GM12878 (cell line): ENCODE results near the gene TMEM181. TPM values are rescaled to one million over a fixed set of nuclear protein-coding genes. Genes with fewer than 3 reads are reported as not detected.

Experiments
- ATAC-seq: fragments of 200-7000 bp; cut with Tn5 transposase; 3 replicates; pipeline ENCODE4 v1.9.1; 2020; ENCODE audit warnings: mild to moderate bottlenecking, moderate library complexity
- BruUV-seq: library from RNA; stranded (reverse); fragments of 400-500 nt; replicated peaks from 2 replicates; lab custom pipeline; 2021; lab: Mats Ljungman, UMichigan
- CTCF ChIA-PET: fragments of 300-600 bp; sonication (Branson Sonifier 250); formaldehyde crosslinking; extraction: SDS; loops from one replicate; lab custom pipeline; 2021; ENCODE audit warnings: inconsistent platforms; lab: Yijun Ruan, JAX
- POLR2A ChIA-PET: fragments of 350-600 bp; formaldehyde crosslinking; extraction: SDS; loops from one replicate; lab custom pipeline; 2021; ENCODE audit warnings: inconsistent platforms; lab: Charles Lee
- RAD21 ChIA-PET: fragments of 300-600 bp; sonication (Branson Sonifier 250); formaldehyde crosslinking; loops from one replicate; lab custom pipeline; 2023; ENCODE audit warnings: antibody characterized with exemption; ENCODE audit not compliant: unreplicated experiment; lab: Charles Lee
- SMC1A ChIA-PET: fragments of 300-600 bp; sonication (Branson Sonifier 250); formaldehyde crosslinking; loops from one replicate; lab custom pipeline; 2023; ENCODE audit not compliant: unreplicated experiment, uncharacterized antibody; lab: Charles Lee
- DNase-seq: peaks from one replicate; pipeline ENCODE4 v3.0.0-alpha.2; 2011; ENCODE audit warnings: low read depth, low spot score
- FAIRE-seq: peaks from 3 replicates; lab custom pipeline; 2011; peaks lifted over from hg19 to GRCh38; lab: Jason Lieb, UNC
- H2AFZ ChIP-seq: 2 replicates; pipeline ENCODE4 v1.6.0; 2011; ENCODE audit warnings: low read depth, low read length, control low read depth; ENCODE audit not compliant: control insufficient read depth
- H3K27ac ChIP-seq: 2 replicates; pipeline ENCODE4 v1.5.1; 2011; ENCODE audit warnings: control low read depth; ENCODE audit not compliant: control insufficient read depth, insufficient read depth
- H3K27me3 ChIP-seq, 2 experiments: replicated peaks in 1 of 2; 2 replicates each; pipeline versions ENCODE4 v1.6.0 to v1.6.1; 2011; ENCODE audit warnings: low read length in 1 of 2; ENCODE audit not compliant: control insufficient read depth in 2 of 2, insufficient read depth in 2 of 2
- H3K36me3 ChIP-seq, 2 experiments: 2 replicates each; pipeline ENCODE4 v1.5.1; 2011; ENCODE audit warnings: low read length in 1 of 2; ENCODE audit not compliant: control insufficient read depth in 2 of 2, insufficient read depth in 2 of 2
- H3K4me1 ChIP-seq: 2 replicates; pipeline ENCODE4 v1.6.1; 2011; ENCODE audit warnings: mild to moderate bottlenecking, low read length, moderate library complexity, mixed read lengths; ENCODE audit not compliant: control insufficient read depth, insufficient read depth
- H3K4me2 ChIP-seq: 2 replicates; pipeline ENCODE4 v1.6.0; 2011; ENCODE audit warnings: control low read depth; ENCODE audit not compliant: control insufficient read depth, insufficient read depth
- H3K4me3 ChIP-seq: fragments of 200-600 bp; sonication (generic); 2 replicates; pipeline ENCODE4 v1.5.1; 2016
- H3K79me2 ChIP-seq: 2 replicates; pipeline ENCODE4 v1.6.0; 2011; ENCODE audit warnings: low read length; ENCODE audit not compliant: control insufficient read depth, insufficient read depth
- H3K9ac ChIP-seq: 2 replicates; pipeline ENCODE4 v1.8.0; 2011; ENCODE audit warnings: low read length, control low read depth, mixed read lengths; ENCODE audit not compliant: control insufficient read depth, insufficient read depth
- H3K9me3 ChIP-seq: replicated peaks from 3 replicates; pipeline ENCODE4 v1.5.1; 2011; ENCODE audit warnings: mild to moderate bottlenecking, low read length; ENCODE audit not compliant: control insufficient read depth, insufficient read depth
- H4K20me1 ChIP-seq: 2 replicates; pipeline ENCODE4 v1.6.0; 2011; ENCODE audit not compliant: control insufficient read depth, insufficient read depth
- BRCA1 ChIP-seq: IDR thresholded peaks from 2 replicates; pipeline ENCODE4 v1.6.1; 2011; ENCODE audit warnings: low read depth, low read length, improper control_type of control experiment
- FOS ChIP-seq: IDR thresholded peaks from 3 replicates; pipeline ENCODE4 v1.6.1; 2011; ENCODE audit warnings: borderline replicate concordance; ENCODE audit not compliant: insufficient read length; ENCODE audit errors: extremely low read depth
- IKZF2 ChIP-seq, 2 experiments: fragments of 450-650 bp; IDR thresholded peaks; 2 replicates each; pipeline ENCODE4 v1.6.1; 2017; ENCODE audit warnings: mild to moderate bottlenecking in 2 of 2, moderate library complexity in 2 of 2
- IRF4 ChIP-seq: IDR thresholded peaks from 2 replicates; pipeline ENCODE4 v1.6.1; 2011; ENCODE audit warnings: low read depth, low read length
- MTA2 ChIP-seq: fragments of 450-650 bp; IDR thresholded peaks from 2 replicates; pipeline ENCODE4 v1.6.1; 2016; ENCODE audit warnings: low read depth, mild to moderate bottlenecking, moderate library complexity
- NFYB ChIP-seq: IDR thresholded peaks from 2 replicates; pipeline ENCODE4 v1.6.1; 2011; ENCODE audit warnings: low read depth, mild to moderate bottlenecking, low read length, improper control_type of control experiment, moderate library complexity; ENCODE audit not compliant: insufficient read depth
- POLR2AphosphoS5 ChIP-seq: IDR thresholded peaks from 2 replicates; pipeline ENCODE4 v1.6.1; 2011; ENCODE audit warnings: mild to moderate bottlenecking, low read length, inconsistent platforms
- RUNX3 ChIP-seq: IDR thresholded peaks from 2 replicates; pipeline ENCODE4 v1.6.1; 2012; ENCODE audit warnings: low read length, inconsistent platforms
- SREBF1 ChIP-seq: IDR thresholded peaks from 2 replicates; pipeline ENCODE4 v1.6.1; 2012; ENCODE audit warnings: mild to moderate bottlenecking, low read length
- SRF ChIP-seq, 2 experiments: IDR thresholded peaks; 2 replicates each; pipeline ENCODE4 v1.6.1; 2011; ENCODE audit warnings: low read depth in 2 of 2, low read length in 2 of 2, mild to moderate bottlenecking in 1 of 2, moderate library complexity in 1 of 2
- STAT3 ChIP-seq: IDR thresholded peaks from 2 replicates; pipeline ENCODE4 v1.6.1; 2011; ENCODE audit warnings: low read depth, low read length, improper control_type of control experiment
- SUPT20H ChIP-seq: IDR thresholded peaks from 2 replicates; pipeline ENCODE4 v1.6.1; 2011; ENCODE audit warnings: low read depth, mild to moderate bottlenecking, low read length, moderate library complexity, borderline replicate concordance; ENCODE audit not compliant: control insufficient read depth
- TAF1 ChIP-seq: IDR thresholded peaks from 2 replicates; pipeline ENCODE4 v1.6.1; 2011; ENCODE audit warnings: mild to moderate bottlenecking, low read depth, low read length, borderline replicate concordance
- TCF3 ChIP-seq: IDR thresholded peaks from 2 replicates; pipeline ENCODE4 v1.6.1; 2012; ENCODE audit warnings: low read depth, mild to moderate bottlenecking, low read length, borderline replicate concordance; ENCODE audit not compliant: insufficient read depth
- WRNIP1 ChIP-seq: IDR thresholded peaks from 2 replicates; pipeline ENCODE4 v1.6.1; 2011; ENCODE audit warnings: low read depth, low read length, improper control_type of control experiment, borderline replicate concordance
- ZNF622 ChIP-seq: fragments of 450-650 bp; IDR thresholded peaks from 2 replicates; pipeline ENCODE4 v1.6.1; 2017; ENCODE audit warnings: mild to moderate bottlenecking, inconsistent platforms
- WGBS: methylation state at CpG from one replicate; pipeline ENCODE4 v1.1.6; 2016; ENCODE audit warnings: low lambda C conversion rate; ENCODE audit not compliant: insufficient replicate concordance, insufficient coverage; ENCODE audit errors: missing lambda C conversion rate; 5-methylcytosine and 5-hydroxymethylcytosine counted together
- in situ Hi-C: fragments of 300-500 bp; cut with MboI; formaldehyde crosslinking; loops from 9 replicates; pipeline ENCODE4 v1.14.3; 2018; ENCODE audit warnings: mixed read lengths
- intact Hi-C: fragments of 100-400 bp; cut with micrococcal nuclease; formaldehyde crosslinking; loops from one replicate; pipeline ENCODE4 v1.14.2; 2022; ENCODE audit not compliant: unreplicated experiment
- polyA plus RNA-seq, 11 experiments: library from polyadenylated mRNA; depleted of rRNA in 4 of 11; unstranded in 6 of 11; stranded (reverse) in 5 of 11; fragments of >200 nt; fragmentation: Nextera tagmentation in 4 of 11; fragmentation: Illumina TruSeq in 1 of 11; extraction: Ambion mirVana in 4 of 11; extraction: Trizol in 1 of 11; gene quantifications; 1 replicate in 1 of 11; 2 replicates in 10 of 11; pipeline versions ENCODE4 v1.2.1 to v1.2.3, GENCODE V29; 2011 to 2016; ENCODE audit warnings: inconsistent platforms in 2 of 11, missing spikeins in 2 of 11, low read depth in 1 of 11
- total RNA-seq, 4 experiments: library from RNA; depleted of rRNA in 3 of 4; stranded (reverse); fragments of >200 nt in 3 of 4; fragmentation: Illumina TruSeq in 1 of 4; extraction: Trizol in 1 of 4; gene quantifications; 2 replicates each; pipeline versions ENCODE4 v1.2.1 to v1.2.3, GENCODE V29; 2013 to 2021
- TF ChIP-seq, protein P1 (sequence below): fragments of 450-650 bp; IDR thresholded peaks from 2 replicates; pipeline ENCODE4 v1.6.1; 2017; ENCODE audit warnings: low read depth, mild to moderate bottlenecking, moderate library complexity
- TF ChIP-seq, protein P2 (sequence below): IDR thresholded peaks from 2 replicates; pipeline ENCODE4 v1.6.1; 2011; ENCODE audit warnings: low read depth, mild to moderate bottlenecking, low read length, moderate library complexity, borderline replicate concordance; ENCODE audit errors: extremely low read depth

Gene TMEM181
- total and polyA plus RNA-seq, 10 of the 15 experiments (the other 5 are each of a cell fraction or from before 2014, with no cell fraction given), result 1.5 to 7.9 (median 5.2) TPM

DNA sequence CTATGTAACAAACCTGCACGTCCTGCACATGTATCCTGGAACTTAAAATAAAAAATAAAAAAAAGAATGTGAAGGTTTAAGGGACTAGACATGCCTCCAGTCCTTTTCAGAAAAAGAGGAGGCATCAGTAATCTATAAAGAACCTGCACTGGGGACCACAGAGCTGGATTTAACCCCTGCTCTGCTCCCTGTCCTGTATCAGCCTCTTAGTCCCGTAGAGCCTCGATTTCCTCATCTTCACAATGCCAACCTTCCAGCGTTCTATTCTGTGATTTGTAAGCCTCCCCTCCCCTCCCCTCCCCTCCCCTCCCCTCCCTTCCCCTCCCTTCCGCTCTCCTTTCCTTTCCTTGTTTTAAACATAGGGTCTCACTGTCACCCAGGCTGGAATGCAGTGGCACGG lies 31.1 kb upstream of the TMEM181 start:
- Histone ChIP-seq H3K79me2 (no peaks in the 10 kb centered on the region), H4K20me1 (no peaks in the 10 kb centered on the region), H3K9ac (no peak overlapping the region)
- no TSS peak for BruUV-seq
- intact Hi-C loops, result no loop called here
- no peak for TF ChIP-seq SREBF1
- no peak for TF ChIP-seq MTA2
- TF ChIP-seq ZNF622, result no peak
- no peak for TF ChIP-seq IRF4
- no peak for TF ChIP-seq IKZF2 (IDR thresholded peaks at IDR 0.05)
- TF ChIP-seq, protein P1, sequence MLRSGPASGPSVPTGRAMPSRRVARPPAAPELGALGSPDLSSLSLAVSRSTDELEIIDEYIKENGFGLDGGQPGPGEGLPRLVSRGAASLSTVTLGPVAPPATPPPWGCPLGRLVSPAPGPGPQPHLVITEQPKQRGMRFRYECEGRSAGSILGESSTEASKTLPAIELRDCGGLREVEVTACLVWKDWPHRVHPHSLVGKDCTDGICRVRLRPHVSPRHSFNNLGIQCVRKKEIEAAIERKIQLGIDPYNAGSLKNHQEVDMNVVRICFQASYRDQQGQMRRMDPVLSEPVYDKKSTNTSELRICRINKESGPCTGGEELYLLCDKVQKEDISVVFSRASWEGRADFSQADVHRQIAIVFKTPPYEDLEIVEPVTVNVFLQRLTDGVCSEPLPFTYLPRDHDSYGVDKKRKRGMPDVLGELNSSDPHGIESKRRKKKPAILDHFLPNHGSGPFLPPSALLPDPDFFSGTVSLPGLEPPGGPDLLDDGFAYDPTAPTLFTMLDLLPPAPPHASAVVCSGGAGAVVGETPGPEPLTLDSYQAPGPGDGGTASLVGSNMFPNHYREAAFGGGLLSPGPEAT, result no peak
- no peak for TF ChIP-seq TCF3
- TF ChIP-seq, protein P2, sequence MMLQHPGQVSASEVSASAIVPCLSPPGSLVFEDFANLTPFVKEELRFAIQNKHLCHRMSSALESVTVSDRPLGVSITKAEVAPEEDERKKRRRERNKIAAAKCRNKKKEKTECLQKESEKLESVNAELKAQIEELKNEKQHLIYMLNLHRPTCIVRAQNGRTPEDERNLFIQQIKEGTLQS, result no peak
- TF ChIP-seq SRF (IDR thresholded peaks at IDR 0.05; ENCODE audit: low read depth in 2 of 2, low read length in 2 of 2), result no peak
- TF ChIP-seq WRNIP1, result no peak
- TF ChIP-seq NFYB, result no peak
- TF ChIP-seq STAT3, result no peak
- TF ChIP-seq FOS, result no peak
- no peak for TF ChIP-seq TAF1
- TF ChIP-seq POLR2AphosphoS5, result no peak
- no peak for TF ChIP-seq RUNX3
- no peak for TF ChIP-seq SUPT20H
- no peak for TF ChIP-seq BRCA1
- TF ChIP-seq, all 136 proteins: peak for 0
- no peak overlapping the region for H3K4me3 ChIP-seq
- POLR2A ChIA-PET, result interaction anchor here (0.6 kb wide), 1 partner anchor 108 kb away, joined by 3 read pairs; no protein-coding TSS in a partner anchor
- RAD21 ChIA-PET, result interaction anchor here (0.7 to 0.8 kb wide), 2 partner anchors 9 to 139 kb away, joined by 3 read pairs; no protein-coding TSS in a partner anchor
- WGBS, result 62% methylated on average over 3 of the region's 6 CpGs
- no peak for DNase-seq
- in situ Hi-C loops, result no loop called here
- H3K27me3 ChIP-seq, result no peaks in the 10 kb centered on the region
- H3K36me3 ChIP-seq, result no peaks in the 10 kb centered on the region
- no peaks in the 10 kb centered on the region; the same call in 2 of the 3 replicates for H3K9me3 ChIP-seq
- ATAC-seq, result no peak
- no peaks in the 10 kb centered on the region for H3K4me1 ChIP-seq
- no peak overlapping the region for H3K4me2 ChIP-seq
- H3K27ac ChIP-seq, result no peak overlapping the region
- no peak overlapping the region for H2AFZ ChIP-seq
- SMC1A ChIA-PET, result interaction anchor here (0.6 to 0.9 kb wide), 2 partner anchors 10 to 39 kb away, joined by 3 read pairs; no protein-coding TSS in a partner anchor
- FAIRE-seq, result no peak
- CTCF ChIA-PET, result interaction anchor here (0.7 kb wide), 1 partner anchor 27 kb away, joined by 3 read pairs; no protein-coding TSS in a partner anchor
